LHCN-M2 (cell line): ENCODE results near the gene FOXP1. TPM values are rescaled to one million over a fixed set of nuclear protein-coding genes. Genes with fewer than 3 reads are reported as not detected.
"Not testable (repeated sequence)": the region's sequence is repeated elsewhere in the genome, so short reads cannot be mapped to it uniquely, and the experiment has no call there.

Source experiments
- DNase-seq: peaks from one replicate; pipeline ENCODE4 v3.0.0-alpha.2; 2012; ENCODE audit warnings: low read depth
- total RNA-seq: library from RNA; depleted of rRNA; stranded (reverse); fragments of >200 nt; gene quantifications from 2 replicates; pipeline ENCODE4 v1.2.3, GENCODE V29; 2014

Gene FOXP1
- total RNA-seq, 1 experiment from 2014 or later, result 18.2 TPM

GRCh38 chr3:71453822-71454511 is 129.6 kb downstream of the FOXP1 start:
- no peak for DNase-seq

GRCh38 chr3:71453319-71453718 is 130.2 kb downstream of the FOXP1 start:
- no peak for DNase-seq

- DNase-seq, result no peak
Observed at GRCh38 chr3:71451812-71452211, 131.7 kb downstream of the FOXP1 start.

- no peak for DNase-seq
Observed at GRCh38 chr3:71451060-71451459, 132.5 kb downstream of the FOXP1 start.

- DNase-seq, result no peak
Observed at GRCh38 chr3:71450162-71450561, 133.4 kb downstream of the FOXP1 start.

- no peak for DNase-seq
Observed at GRCh38 chr3:71447803-71448202, 135.7 kb downstream of the FOXP1 start.

GRCh38 chr3:71447197-71447596 is 136.3 kb downstream of the FOXP1 start:
- DNase-seq, result no peak

GRCh38 chr3:71446734-71447133 is 136.8 kb downstream of the FOXP1 start:
- DNase-seq, result no peak

- DNase-seq, result no peak
Observed at GRCh38 chr3:71446260-71446659, 137.3 kb downstream of the FOXP1 start.

GRCh38 chr3:71444861-71445259 is 138.7 kb downstream of the FOXP1 start:
- DNase-seq, result no peak

- DNase-seq, result peak; percentile 64
Observed at GRCh38 chr3:71444028-71444860, 139.3 kb downstream of the FOXP1 start.

- no peak for DNase-seq
Observed at GRCh38 chr3:71443332-71443731, 140.2 kb downstream of the FOXP1 start.

- DNase-seq, result no peak
Observed at GRCh38 chr3:71442652-71443042, 140.9 kb downstream of the FOXP1 start.

- DNase-seq, result no peak
Observed at GRCh38 chr3:71441925-71442651, 141.4 kb downstream of the FOXP1 start.

- no peak for DNase-seq
Observed at GRCh38 chr3:71441217-71441924, 142.2 kb downstream of the FOXP1 start.

- no peak for DNase-seq
Observed at GRCh38 chr3:71438904-71439303, 144.6 kb downstream of the FOXP1 start.

- no peak for DNase-seq
Observed at GRCh38 chr3:71438071-71438685, 145.3 kb downstream of the FOXP1 start.

- peak; percentile 17 for DNase-seq
Observed at GRCh38 chr3:71436337-71436736, 147.2 kb downstream of the FOXP1 start.

- DNase-seq, result not testable (repeated sequence)
Observed at GRCh38 chr3:71435836-71436235, 147.7 kb downstream of the FOXP1 start.

- DNase-seq, result no peak
Observed at GRCh38 chr3:71433631-71434030, 149.9 kb downstream of the FOXP1 start.
